ENCODE data around the gene CCDC85A.

The CCDC85A gene

DNA sequence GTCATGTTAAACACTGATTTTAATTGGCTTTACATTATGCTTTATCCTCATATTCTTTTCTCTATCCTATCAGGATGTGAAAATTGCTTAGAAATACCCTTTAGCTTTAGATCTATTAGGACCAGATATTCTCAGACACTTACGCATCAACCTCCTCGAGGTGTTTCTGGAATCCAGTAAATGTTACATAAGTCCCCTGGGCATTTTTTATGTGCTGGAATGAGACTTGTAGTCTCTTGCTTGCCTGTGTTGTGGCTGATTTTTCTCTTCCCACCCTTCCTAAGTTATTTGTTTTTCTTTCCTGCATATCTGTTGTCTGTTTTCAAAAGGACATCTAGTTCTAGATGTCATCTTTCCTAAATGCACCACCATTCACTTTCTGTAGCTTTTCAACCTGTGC is 197.1 kb downstream of the CCDC85A start:
- TF ChIP-seq, protein P1, sequence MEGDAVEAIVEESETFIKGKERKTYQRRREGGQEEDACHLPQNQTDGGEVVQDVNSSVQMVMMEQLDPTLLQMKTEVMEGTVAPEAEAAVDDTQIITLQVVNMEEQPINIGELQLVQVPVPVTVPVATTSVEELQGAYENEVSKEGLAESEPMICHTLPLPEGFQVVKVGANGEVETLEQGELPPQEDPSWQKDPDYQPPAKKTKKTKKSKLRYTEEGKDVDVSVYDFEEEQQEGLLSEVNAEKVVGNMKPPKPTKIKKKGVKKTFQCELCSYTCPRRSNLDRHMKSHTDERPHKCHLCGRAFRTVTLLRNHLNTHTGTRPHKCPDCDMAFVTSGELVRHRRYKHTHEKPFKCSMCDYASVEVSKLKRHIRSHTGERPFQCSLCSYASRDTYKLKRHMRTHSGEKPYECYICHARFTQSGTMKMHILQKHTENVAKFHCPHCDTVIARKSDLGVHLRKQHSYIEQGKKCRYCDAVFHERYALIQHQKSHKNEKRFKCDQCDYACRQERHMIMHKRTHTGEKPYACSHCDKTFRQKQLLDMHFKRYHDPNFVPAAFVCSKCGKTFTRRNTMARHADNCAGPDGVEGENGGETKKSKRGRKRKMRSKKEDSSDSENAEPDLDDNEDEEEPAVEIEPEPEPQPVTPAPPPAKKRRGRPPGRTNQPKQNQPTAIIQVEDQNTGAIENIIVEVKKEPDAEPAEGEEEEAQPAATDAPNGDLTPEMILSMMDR (conservative IDR thresholded peaks at IDR 0.05; ENCODE audit: low read length): no peak
- H3K4me3 ChIP-seq (ENCODE audit: low read length, poor library complexity, severe bottlenecking): no peak overlapping the region
- H3F3A ChIP-seq (ENCODE audit: low read depth): no peaks in the 10 kb centered on the region
- H3K27me3 ChIP-seq (ENCODE audit: insufficient read depth, low read length, poor library complexity, severe bottlenecking): no peaks in the 10 kb centered on the region
- no peaks in the 10 kb centered on the region for H3K79me2 ChIP-seq (ENCODE audit: insufficient read depth, low read length)
- H3K4me1 ChIP-seq (ENCODE audit: insufficient read depth, low read length, poor library complexity, severe bottlenecking): no peaks in the 10 kb centered on the region
- no peaks in the 10 kb centered on the region for H4K20me1 ChIP-seq (ENCODE audit: insufficient read depth, low read length, poor library complexity, severe bottlenecking)
- no peak overlapping the region for H3K9ac ChIP-seq (ENCODE audit: low read depth, low read length, poor library complexity, severe bottlenecking)
- H3K9me2 ChIP-seq (replicated peaks; ENCODE audit: low read depth, low read length): no peaks in the 10 kb centered on the region
- H2AFZ ChIP-seq (ENCODE audit: low read length): no peak overlapping the region
- no peaks in the 10 kb centered on the region for H3K36me3 ChIP-seq (ENCODE audit: insufficient read depth, low read length)
- H3K9me3 ChIP-seq (ENCODE audit: insufficient read depth, low read depth, low read length): no peaks in the 10 kb centered on the region
- no peak overlapping the region for H3K4me2 ChIP-seq (ENCODE audit: low read depth, low read length, poor library complexity, severe bottlenecking)

DNA sequence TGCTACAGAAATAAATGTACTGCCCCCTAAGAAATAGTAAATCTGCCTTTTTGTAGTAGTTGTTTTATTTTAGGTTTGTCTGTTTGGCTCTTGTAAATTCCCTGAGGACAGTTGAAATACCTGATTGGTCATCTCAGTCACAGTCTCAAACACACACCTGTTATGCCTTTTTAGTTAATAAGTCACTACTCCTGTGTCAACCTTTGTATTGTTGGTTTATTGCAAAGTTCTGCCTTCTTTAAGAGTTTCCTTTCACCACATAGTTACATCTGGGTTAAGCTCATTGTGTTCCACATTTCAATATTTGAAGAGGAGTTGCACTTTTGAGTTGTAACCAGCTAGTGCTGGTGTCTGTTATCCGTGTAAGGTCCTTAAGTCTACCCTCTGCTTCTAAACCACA is 198.7 kb downstream of the CCDC85A start:
- Histone ChIP-seq H2AFZ (ENCODE audit: low read length) (no peak overlapping the region), H3K36me3 (ENCODE audit: insufficient read depth, low read length) (no peaks in the 10 kb centered on the region), H3F3A (ENCODE audit: low read depth) (no peaks in the 10 kb centered on the region), H3K9ac (ENCODE audit: low read depth, low read length, poor library complexity, severe bottlenecking) (no peak overlapping the region), H3K9me2 (replicated peaks; ENCODE audit: low read depth, low read length) (no peaks in the 10 kb centered on the region), H3K4me3 (ENCODE audit: low read length, poor library complexity, severe bottlenecking) (no peak overlapping the region), H3K4me2 (ENCODE audit: low read depth, low read length, poor library complexity, severe bottlenecking) (no peak overlapping the region), H4K20me1 (ENCODE audit: insufficient read depth, low read length, poor library complexity, severe bottlenecking) (no peaks in the 10 kb centered on the region), H3K9me3 (ENCODE audit: insufficient read depth, low read depth, low read length) (no peaks in the 10 kb centered on the region), H3K27me3 (ENCODE audit: insufficient read depth, low read length, poor library complexity, severe bottlenecking) (no peaks in the 10 kb centered on the region), H3K4me1 (ENCODE audit: insufficient read depth, low read length, poor library complexity, severe bottlenecking) (no peaks in the 10 kb centered on the region), H3K79me2 (ENCODE audit: insufficient read depth, low read length) (no peaks in the 10 kb centered on the region)
- TF ChIP-seq EZH2phosphoT487 (IDR thresholded peaks at IDR 0.05; ENCODE audit: borderline replicate concordance): no peak
- TF ChIP-seq, protein P1 (conservative IDR thresholded peaks at IDR 0.05; ENCODE audit: low read length): no peak

- Histone ChIP-seq H3K36me3 (ENCODE audit: insufficient read depth, low read length) (no peaks in the 10 kb centered on the region), H3K9me3 (ENCODE audit: insufficient read depth, low read depth, low read length) (no peaks in the 10 kb centered on the region), H3K9me2 (replicated peaks; ENCODE audit: low read depth, low read length) (no peaks in the 10 kb centered on the region), H3K4me3 (ENCODE audit: low read length, poor library complexity, severe bottlenecking) (no peak overlapping the region), H3K4me2 (ENCODE audit: low read depth, low read length, poor library complexity, severe bottlenecking) (no peak overlapping the region), H3K4me1 (ENCODE audit: insufficient read depth, low read length, poor library complexity, severe bottlenecking) (no peaks in the 10 kb centered on the region), H3K79me2 (ENCODE audit: insufficient read depth, low read length) (no peaks in the 10 kb centered on the region), H3K9ac (ENCODE audit: low read depth, low read length, poor library complexity, severe bottlenecking) (no peak overlapping the region), H2AFZ (ENCODE audit: low read length) (no peak overlapping the region), H3F3A (ENCODE audit: low read depth) (no peaks in the 10 kb centered on the region), H4K20me1 (ENCODE audit: insufficient read depth, low read length, poor library complexity, severe bottlenecking) (no peaks in the 10 kb centered on the region), H3K27me3 (ENCODE audit: insufficient read depth, low read length, poor library complexity, severe bottlenecking) (no peaks in the 10 kb centered on the region)
- TF ChIP-seq, protein P1 (conservative IDR thresholded peaks at IDR 0.05; ENCODE audit: low read length): no peak
- TF ChIP-seq EZH2phosphoT487 (IDR thresholded peaks at IDR 0.05; ENCODE audit: borderline replicate concordance): no peak
These were observed 202.9 kb downstream of the CCDC85A start for GRCh38 chr2:56386657-56387056.
